ENCODE measurements around the gene DAO. TPM values are rescaled to one million over a fixed set of nuclear protein-coding genes. Genes with fewer than 3 reads are reported as not detected.
"Not testable (repeated sequence)": the region's sequence is repeated elsewhere in the genome, so short reads cannot be mapped to it uniquely, and the experiment has no call there.

The DAO gene
- total RNA-seq, 4 donors from 2014 or later, result not detected

GRCh38 chr12:108857158-108857407, 22.8 kb upstream of the DAO start:
- WGBS, 2 donors, result no CpG with 5 or more reads among the region's 30 CpGs
- no peaks in the 10 kb centered on the region for H3K9me3 ChIP-seq
- peaks cover 34 to 75% (median 43%) of the 10 kb centered on the region in 3 donors for H3K4me1 ChIP-seq
- no peak for DNase-seq
- H3K4me3 ChIP-seq, result peak overlapping the region; percentile 67 to 95 (median 80)
- H3K27me3 ChIP-seq, result no peaks in the 10 kb centered on the region
- TF ChIP-seq CTCF (IDR thresholded peaks at IDR 0.05), result no peak
- no peak for TF ChIP-seq POLR2A (IDR thresholded peaks at IDR 0.05)
- H3K27ac ChIP-seq, result peak overlapping the region; percentile 96 to 99 (median 98)
- intact Hi-C loops (cut with DNase I), result loop anchor here (5.0 to 10.0 kb wide), 2 partner anchors 95 to 122 kb away; partner anchors contain the start of gene CORO1C
- H3K36me3 ChIP-seq, result peaks cover 0 to 5% (median 0%) of the 10 kb centered on the region in 3 donors

- H3K27ac ChIP-seq, result peak overlapping the region; percentile 89 to 99 (median 97)
- no peaks in the 10 kb centered on the region for H3K36me3 ChIP-seq
- no peaks in the 10 kb centered on the region for H3K9me3 ChIP-seq
- intact Hi-C loops (cut with DNase I), result loop anchor here (5.0 to 10.0 kb wide), 2 partner anchors 94 to 124 kb away; partner anchors contain the start of gene CORO1C
- WGBS, 2 donors, result 12 to 18% methylated on average over 17 to 18 of the region's 18 CpGs
- no peaks in the 10 kb centered on the region for H3K27me3 ChIP-seq
- TF ChIP-seq CTCF (IDR thresholded peaks at IDR 0.05) (no peak), POLR2A (IDR thresholded peaks at IDR 0.05) (no peak)
- H3K4me3 ChIP-seq, result peak overlapping the region; percentile 67 to 95 (median 80)
- no peak for DNase-seq
- peaks cover 32 to 66% (median 37%) of the 10 kb centered on the region in 3 donors for H3K4me1 ChIP-seq
Observed at GRCh38 chr12:108858311-108859074, 21.4 kb upstream of the DAO start.

GRCh38 chr12:108859141-108859922, 20.6 kb upstream of the DAO start:
- not testable (repeated sequence) for H3K9me3 ChIP-seq, H3K27me3 ChIP-seq
- H3K27ac ChIP-seq, result peak overlapping the region in 2 of 4 donors; percentile 24 to 96

GRCh38 chr12:108859923-108860291, 20.0 kb upstream of the DAO start:
- Histone ChIP-seq H3K4me1 (peaks cover 19 to 52% (median 23%) of the 10 kb centered on the region in 3 donors), H3K27me3 (no peaks in the 10 kb centered on the region), H3K27ac (no peak overlapping the region), H3K9me3 (no peaks in the 10 kb centered on the region), H3K36me3 (no peaks in the 10 kb centered on the region), H3K4me3 (no peak overlapping the region)
- intact Hi-C loops (cut with DNase I), result loop anchor here (5.0 to 10.0 kb wide), 3 partner anchors 92 to 285 kb away; partner anchors contain the start of gene CORO1C
- 73 to 91% methylated on average over 1 of the region's 1 CpG for WGBS, 2 donors
- DNase-seq, result no peak
- TF ChIP-seq POLR2A (IDR thresholded peaks at IDR 0.05) (no peak), CTCF (IDR thresholded peaks at IDR 0.05) (no peak)

More at GRCh38 chr12:108859141-108859922, 20.6 kb upstream of the DAO start:
- not testable (repeated sequence) for H3K4me3 ChIP-seq, DNase-seq, H3K36me3 ChIP-seq
- intact Hi-C loops (cut with DNase I), result loop anchor here (5.0 to 10.0 kb wide), 2 partner anchors 93 to 125 kb away; partner anchors contain the start of gene CORO1C
- 43 to 48% methylated on average over 4 to 6 of the region's 6 CpGs for WGBS, 2 donors
- H3K4me1 ChIP-seq, result peaks cover 23 to 58% (median 29%) of the 10 kb centered on the region in 3 donors

- 74 to 83% methylated on average over 6 of the region's 6 CpGs for WGBS, 2 donors
- no peaks in the 10 kb centered on the region for H3K36me3 ChIP-seq
- TF ChIP-seq POLR2A (IDR thresholded peaks at IDR 0.05), result no peak
- no peaks in the 10 kb centered on the region for H3K27me3 ChIP-seq
- H3K4me1 ChIP-seq, result peaks cover 18 to 47% (median 19%) of the 10 kb centered on the region in 3 donors
- H3K9me3 ChIP-seq, result no peaks in the 10 kb centered on the region
- no peak for DNase-seq
- intact Hi-C loops (cut with DNase I), result loop anchor here (10.0 kb wide), 1 partner anchor 286 kb away; no protein-coding TSS in a partner anchor
- no peak overlapping the region for H3K4me3 ChIP-seq
- H3K27ac ChIP-seq, result no peak overlapping the region
Observed at GRCh38 chr12:108860443-108860842, 19.4 kb upstream of the DAO start.
